Muscle of arm (tissue), 12 donors: ENCODE results near the gene MED13L. TPM values are rescaled to one million over a fixed set of nuclear protein-coding genes. Genes with fewer than 3 reads are reported as not detected.

Experiments
- DNase-seq: peaks from one replicate; pipeline ENCODE4 v3.0.0-alpha.2; 2013
- polyA plus RNA-seq, 12 donors: library from polyadenylated mRNA; unstranded; fragments of 120-200 nt; gene quantifications; one replicate each; pipeline ENCODE4 v1.2.1, GENCODE V29; 2013; ENCODE audit not compliant: insufficient read length in 12 of 12

Gene MED13L
- polyA plus RNA-seq, 12 donors, result 44.9 to 66.0 (median 55.5) TPM; not detected in 1

GRCh38 chr12:116217045-116217735, 60.3 kb downstream of the MED13L start:
- DNase-seq, result no peak

DNA sequence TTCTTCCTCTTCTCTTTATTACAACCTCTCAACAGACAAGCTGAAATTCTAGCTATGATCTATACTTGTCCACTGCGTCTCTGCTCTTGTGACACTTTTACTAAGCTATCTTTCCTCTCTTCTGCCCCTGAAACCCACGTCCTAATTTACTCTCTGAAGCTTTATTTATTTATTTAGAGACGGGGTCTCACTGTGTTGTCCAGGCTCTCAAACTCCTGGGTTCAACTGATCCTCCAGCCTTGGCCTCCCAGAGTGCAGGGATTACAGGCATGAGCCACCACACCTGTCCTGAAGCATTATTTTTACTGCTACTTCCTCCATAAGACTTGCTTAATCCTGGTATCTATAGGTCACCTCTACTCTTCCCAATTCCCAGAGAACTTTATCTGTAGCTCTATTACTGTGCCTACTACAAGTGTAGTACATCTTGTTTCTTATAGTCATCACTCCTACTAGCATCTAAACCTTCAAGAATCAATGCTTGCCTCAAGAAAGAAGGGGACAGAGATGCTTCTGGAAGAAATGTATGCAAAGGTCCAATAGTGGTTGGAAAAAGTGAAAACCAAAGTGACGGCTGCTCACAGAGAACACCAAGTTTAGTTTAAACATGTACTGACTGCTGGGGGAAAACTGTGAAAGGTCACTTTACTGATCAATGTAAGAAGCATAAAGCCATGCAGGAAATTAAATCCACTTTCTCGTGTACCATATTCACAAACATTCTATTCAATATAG, 61.3 kb downstream of the MED13L start:
- DNase-seq, result no peak

GRCh38 chr12:116215023-116215422, 62.5 kb downstream of the MED13L start:
- no peak for DNase-seq

- no peak for DNase-seq
Observed at GRCh38 chr12:116213885-116214527, 63.5 kb downstream of the MED13L start.

GRCh38 chr12:116213014-116213413, 64.5 kb downstream of the MED13L start:
- DNase-seq, result no peak

- DNase-seq, result no peak
Observed at GRCh38 chr12:116210762-116211161, 66.7 kb downstream of the MED13L start.

DNA sequence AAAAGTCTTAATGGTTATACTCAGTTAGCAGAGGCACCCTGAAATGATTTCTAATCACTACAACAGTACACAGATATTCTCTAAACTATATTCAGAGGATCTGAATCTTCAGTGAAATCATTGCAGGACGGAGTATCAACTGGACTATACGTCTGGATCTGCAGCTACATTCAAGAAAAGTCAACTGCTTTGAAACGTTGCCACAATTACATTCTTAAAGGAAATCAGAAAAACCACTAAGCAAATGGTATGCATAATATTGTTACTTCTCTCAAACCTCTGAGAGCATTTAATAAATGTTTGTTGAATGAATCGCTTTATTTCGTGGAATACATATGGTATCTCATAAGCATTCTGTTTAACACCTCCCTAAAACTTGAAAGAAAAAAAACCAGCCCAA, 67.4 kb downstream of the MED13L start:
- DNase-seq, result no peak

- DNase-seq, result no peak
Observed at GRCh38 chr12:116209503-116209902, 68.0 kb downstream of the MED13L start.

DNA sequence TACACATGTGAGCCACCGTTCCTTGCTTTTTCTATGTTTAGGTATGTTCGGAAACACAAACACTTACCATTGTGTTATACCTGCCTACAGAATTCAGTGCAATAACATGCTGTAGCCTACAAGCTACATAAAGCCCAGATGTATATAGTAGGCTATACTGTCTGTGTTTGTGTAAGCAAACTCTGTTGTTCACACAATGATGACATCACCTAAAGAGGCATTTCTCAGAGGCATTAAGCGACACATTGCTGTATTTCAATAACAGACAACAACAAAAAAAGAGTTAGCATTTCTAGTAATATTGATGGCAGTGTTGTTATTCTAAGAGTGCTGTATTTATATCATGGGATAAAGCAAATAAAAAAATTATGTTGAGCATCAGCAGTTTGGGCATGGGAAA, 70.2 kb downstream of the MED13L start:
- DNase-seq, result no peak

DNA sequence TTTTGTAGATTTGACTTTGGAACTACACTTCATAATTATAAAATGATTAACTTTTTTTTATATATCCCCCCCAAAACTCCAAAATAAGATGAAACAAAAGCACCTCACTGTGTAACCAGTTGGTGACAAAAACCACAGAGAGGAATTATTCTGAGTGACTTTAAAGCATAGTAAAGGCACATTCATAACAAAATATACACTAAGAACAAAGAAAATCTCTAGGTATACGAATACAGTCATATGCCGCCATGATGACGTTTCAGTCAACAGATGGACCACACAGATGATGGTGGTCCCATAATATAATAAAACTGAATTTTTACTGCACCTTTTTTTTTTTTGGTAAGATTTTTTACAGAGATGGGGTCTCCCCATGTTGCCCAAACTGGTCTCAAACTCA, 70.7 kb downstream of the MED13L start:
- DNase-seq, result no peak

DNA sequence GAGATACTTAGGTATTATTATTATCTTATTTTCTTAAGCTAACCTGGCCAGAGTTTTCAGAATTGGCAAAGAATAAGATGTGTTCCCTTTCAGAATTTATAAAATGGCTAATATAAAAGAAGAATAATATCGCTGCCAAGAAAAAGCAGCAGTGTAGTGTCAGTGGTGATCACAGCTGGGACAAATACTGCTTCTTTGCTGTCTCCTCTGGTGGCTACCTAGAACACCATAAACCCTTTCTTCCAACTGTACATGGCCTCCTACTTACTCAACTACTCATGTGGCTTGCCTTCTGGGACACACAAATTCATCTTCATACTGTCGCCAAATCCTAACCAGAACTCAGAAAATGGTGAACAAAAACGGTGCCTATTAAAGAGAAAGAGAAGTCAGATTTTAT, 72.7 kb downstream of the MED13L start:
- DNase-seq, result no peak

GRCh38 chr12:116204169-116204568, 73.3 kb downstream of the MED13L start:
- no peak for DNase-seq

GRCh38 chr12:116202940-116203339, 74.6 kb downstream of the MED13L start:
- no peak for DNase-seq

- no peak for DNase-seq
Observed at GRCh38 chr12:116202433-116202832, 75.1 kb downstream of the MED13L start.

DNA sequence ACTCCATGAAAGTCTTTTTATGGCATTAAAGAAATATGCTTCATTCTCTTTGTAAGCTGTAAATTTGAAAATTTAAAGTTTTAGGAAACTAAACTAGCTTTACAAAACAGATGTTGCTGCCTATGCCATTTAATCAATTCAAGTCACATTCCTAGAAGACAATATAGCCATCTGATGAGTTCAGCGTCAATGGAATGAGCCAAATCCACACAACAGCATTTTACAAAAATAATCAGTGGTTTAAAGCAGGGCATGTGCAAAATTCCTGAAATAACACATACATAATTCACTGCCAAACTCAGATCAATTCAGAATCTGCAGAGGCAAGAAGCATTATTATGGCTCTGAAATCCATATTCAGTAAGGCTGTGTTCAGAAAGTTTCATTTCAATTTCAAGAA, 75.6 kb downstream of the MED13L start:
- DNase-seq, result no peak

- DNase-seq, result no peak
Observed at GRCh38 chr12:116201359-116201758, 76.1 kb downstream of the MED13L start.

GRCh38 chr12:116200812-116201211, 76.7 kb downstream of the MED13L start:
- no peak for DNase-seq

DNA sequence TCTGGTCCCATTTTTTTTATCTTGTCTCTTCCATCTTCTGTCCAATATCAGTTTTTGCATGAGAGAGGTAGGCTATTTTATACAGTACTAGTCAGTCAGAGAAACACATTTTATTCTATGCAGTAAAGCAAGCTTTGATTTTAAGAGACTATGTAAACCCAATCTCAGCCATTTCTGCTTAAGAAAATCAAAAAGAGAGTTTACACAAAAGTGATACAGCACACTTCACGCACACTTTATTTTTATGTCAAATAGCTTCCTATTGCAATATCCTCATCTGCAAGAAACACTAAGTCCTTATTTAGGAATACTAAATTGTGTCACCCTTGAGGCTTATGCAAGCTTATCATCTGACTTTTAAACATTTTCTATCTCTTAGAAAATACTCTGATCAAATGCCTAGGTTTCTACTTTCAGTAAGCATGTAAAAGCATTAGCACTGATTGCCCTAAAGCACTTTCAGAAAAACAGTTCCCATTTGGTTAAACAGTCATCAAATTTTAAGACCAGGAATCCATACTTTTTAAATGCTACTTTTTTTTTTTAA, 78.3 kb downstream of the MED13L start:
- DNase-seq, result no peak

DNA sequence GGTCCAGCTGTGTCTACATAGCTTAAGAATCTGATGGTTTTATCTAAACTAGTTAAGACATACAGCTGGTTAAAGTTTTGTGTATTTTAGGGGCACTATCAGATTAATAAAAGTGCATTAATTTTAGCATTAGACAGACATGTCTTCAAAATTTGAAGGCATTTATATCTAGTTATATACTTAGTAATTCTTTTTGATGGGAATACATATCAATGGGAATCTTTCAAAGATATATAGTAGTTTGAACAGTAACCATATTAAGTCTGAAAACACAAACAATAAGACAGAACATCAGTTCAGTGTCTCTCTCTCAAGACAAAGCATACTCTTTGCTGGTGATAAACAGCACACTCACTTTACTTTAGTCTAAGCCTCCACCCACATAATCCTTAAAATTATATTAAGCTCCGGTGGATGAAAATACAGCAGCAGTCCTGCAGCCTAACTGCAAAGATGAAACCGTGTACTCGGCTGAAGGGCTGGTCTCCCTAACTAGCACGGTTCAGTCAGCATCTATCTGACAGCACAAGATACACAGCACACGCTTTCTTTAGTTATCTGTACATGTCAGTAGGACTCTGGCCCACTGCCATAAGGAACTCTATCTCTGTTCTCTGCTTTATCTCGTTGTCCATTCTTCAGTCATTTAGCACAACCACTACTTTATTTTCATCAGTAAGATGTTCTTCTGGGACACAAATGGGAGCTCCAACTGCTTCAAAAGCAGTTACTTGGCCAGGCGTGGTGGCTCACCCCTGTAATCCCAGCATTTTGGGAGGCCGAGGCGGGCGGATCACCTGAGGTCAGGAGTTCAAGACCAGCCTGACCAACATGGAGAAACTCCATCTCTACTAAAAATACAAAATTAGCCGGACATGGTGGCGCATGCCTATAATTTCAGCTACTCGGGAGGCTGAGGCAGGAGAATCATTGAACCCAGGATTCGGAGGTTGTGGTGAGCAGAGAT, 80.5 kb downstream of the MED13L start:
- DNase-seq, result no peak

DNA sequence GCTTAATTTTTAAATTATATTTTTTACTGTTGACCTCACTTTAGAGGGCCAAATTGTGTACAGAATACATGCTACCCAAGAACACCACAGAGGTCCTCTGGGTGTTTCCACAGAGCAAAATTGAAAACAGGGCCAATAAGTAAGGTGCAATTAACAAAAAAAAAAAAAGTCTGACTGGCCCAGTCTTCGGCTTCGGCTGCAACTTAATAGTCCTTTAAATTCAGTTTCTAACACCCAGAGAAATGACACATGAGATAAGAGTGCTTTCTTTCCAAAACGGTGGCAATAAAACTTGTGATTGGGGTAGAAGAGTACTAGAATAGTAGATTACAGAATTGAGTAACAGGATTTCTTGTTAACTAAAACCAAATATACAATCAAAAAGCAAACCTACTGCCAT, 81.3 kb downstream of the MED13L start:
- DNase-seq, result no peak

- no peak for DNase-seq
Observed at GRCh38 chr12:116194935-116195431, 82.5 kb downstream of the MED13L start.
